Activated T-helper 9 cell treated with anti-CD3 and anti-CD28 coated beads, Interleukin-2, amount 50 U/mL, for 16 hours (primary cell): ENCODE results near the gene HOXC4.

ENCODE experiments used
- DNase-seq: peaks from one replicate; pipeline ENCODE4 v3.0.0-alpha.2; 2020; ENCODE audit warnings: low read depth

Gene HOXC4

DNA sequence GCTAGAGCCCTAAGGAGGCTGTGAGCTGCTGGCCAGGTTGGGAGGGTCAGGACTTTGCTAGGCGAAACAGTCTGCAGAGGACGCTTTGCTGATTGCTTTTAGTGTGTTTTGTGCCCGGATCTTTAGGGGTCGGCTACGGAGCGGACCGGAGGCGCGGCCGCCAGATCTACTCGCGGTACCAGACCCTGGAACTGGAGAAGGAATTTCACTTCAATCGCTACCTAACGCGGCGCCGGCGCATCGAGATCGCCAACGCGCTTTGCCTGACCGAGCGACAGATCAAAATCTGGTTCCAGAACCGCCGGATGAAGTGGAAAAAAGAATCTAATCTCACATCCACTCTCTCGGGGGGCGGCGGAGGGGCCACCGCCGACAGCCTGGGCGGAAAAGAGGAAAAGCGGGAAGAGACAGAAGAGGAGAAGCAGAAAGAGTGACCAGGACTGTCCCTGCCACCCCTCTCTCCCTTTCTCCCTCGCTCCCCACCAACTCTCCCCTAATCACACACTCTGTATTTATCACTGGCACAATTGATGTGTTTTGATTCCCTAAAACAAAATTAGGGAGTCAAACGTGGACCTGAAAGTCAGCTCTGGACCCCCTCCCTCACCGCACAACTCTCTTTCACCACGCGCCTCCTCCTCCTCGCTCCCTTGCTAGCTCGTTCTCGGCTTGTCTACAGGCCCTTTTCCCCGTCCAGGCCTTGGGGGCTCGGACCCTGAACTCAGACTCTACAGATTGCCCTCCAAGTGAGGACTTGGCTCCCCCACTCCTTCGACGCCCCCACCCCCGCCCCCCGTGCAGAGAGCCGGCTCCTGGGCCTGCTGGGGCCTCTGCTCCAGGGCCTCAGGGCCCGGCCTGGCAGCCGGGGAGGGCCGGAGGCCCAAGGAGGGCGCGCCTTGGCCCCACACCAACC lies 23.9 kb upstream of the HOXC4 start:
- DNase-seq: no peak

DNA sequence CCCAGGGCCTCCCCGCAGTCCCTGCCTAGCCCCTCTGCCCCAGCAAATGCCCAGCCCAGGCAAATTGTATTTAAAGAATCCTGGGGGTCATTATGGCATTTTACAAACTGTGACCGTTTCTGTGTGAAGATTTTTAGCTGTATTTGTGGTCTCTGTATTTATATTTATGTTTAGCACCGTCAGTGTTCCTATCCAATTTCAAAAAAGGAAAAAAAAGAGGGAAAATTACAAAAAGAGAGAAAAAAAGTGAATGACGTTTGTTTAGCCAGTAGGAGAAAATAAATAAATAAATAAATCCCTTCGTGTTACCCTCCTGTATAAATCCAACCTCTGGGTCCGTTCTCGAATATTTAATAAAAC lies 23.2 kb upstream of the HOXC4 start:
- no peak for DNase-seq

DNA sequence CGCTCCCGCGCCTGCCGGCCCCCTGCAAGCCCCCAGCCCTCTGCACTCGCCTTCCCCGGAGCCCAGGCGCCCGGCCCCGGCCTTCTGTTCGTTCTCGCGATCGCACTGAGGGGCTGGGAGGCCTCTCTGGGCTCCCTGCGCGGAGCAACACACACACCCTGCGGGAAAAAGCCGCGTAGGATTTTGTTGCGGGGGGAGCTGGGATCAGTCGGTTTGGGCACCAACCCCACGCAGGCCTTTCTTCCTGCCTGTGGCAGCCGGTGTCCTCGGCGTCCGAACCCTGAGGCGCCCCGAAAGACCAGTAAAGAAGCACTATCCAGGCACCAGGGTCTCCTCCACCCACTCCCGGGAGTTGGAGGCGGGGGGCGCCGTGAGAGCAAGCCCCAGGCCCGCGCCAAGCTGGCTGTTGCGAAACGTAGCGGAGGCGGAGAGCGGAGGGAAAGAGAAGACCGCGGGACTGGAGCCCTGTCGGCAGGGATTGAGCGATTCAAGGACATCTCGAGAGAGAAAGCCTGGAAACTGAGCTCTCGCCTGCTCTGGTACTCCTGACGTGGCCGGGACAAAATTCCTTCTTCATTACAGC lies 22.7 kb upstream of the HOXC4 start:
- no peak for DNase-seq

DNA sequence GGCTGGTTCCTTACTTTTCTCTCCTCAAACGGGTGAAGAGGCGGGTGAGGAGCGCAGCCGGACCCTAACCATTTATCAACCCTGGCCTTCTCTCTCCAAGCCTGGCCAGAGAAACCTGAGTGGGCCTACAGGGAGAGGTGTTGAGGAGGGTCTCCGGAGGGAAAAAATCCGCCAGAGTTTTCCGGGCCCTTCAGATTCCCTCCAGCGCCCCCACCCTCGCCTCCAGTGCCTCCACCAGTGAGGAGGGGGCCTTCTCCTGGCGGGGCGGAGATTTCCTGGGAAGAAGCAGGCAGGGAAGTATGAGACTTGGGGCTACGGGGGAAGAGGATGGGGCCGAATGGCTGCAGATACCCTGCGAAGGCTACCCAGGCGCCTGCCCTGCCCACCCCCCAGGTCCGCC lies 22.2 kb upstream of the HOXC4 start:
- no peak for DNase-seq

DNA sequence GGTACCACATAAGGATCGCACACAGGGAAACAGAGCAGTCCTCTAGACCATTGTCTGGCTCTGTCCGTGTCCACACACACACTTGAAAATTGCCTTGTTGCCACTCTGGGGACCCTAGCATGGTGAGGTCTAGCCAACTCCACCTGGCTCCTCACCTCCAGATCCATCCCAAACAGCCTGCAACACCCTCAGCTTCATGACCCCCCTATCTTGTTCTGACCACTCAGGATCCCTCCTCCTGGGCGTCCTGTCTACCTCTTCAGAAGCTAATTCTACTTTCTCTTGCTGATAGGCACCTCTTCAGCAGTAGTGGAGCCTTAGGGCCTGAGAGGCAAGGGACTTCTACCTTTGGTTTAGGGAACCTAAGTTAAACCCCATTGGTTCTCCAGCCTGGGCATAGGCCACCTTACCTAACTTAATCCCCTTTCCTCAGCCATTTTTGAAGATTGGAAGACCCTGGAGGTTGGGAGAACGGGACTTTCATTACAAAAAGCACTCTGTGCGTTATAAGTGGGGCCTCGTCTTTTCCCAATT lies 21.5 kb upstream of the HOXC4 start:
- no peak for DNase-seq

DNA sequence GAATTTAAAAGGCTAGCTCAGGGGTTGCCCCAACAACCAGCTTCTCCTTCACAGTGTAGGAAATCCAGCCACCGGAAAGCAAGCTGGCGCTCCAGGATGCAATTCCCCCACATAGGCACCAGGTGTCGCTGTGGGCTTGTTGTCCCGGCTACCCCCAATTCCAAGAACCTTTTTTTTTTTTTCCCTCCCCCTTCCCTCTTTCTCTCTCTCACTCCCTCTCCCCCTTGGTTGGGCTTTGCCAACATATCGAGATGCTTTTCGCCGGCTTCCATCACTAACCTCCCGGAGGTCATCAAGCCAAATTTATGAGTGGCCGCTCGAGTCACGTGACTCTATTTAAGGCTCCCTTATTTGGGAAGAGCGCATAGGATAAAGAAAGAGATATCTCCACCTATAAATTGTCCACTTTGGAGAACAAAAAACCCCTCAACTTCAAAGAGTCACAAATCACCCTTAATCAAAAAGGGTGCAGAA lies 21.0 kb upstream of the HOXC4 start, which contains the start of gene HOXC5:
Gene HOXC5, plus strand, starts transcription at position 424 of the 474 bp plus-strand sequence. CDS start 73 bp downstream, outside the sequence.
- peak; percentile 23 for DNase-seq

DNA sequence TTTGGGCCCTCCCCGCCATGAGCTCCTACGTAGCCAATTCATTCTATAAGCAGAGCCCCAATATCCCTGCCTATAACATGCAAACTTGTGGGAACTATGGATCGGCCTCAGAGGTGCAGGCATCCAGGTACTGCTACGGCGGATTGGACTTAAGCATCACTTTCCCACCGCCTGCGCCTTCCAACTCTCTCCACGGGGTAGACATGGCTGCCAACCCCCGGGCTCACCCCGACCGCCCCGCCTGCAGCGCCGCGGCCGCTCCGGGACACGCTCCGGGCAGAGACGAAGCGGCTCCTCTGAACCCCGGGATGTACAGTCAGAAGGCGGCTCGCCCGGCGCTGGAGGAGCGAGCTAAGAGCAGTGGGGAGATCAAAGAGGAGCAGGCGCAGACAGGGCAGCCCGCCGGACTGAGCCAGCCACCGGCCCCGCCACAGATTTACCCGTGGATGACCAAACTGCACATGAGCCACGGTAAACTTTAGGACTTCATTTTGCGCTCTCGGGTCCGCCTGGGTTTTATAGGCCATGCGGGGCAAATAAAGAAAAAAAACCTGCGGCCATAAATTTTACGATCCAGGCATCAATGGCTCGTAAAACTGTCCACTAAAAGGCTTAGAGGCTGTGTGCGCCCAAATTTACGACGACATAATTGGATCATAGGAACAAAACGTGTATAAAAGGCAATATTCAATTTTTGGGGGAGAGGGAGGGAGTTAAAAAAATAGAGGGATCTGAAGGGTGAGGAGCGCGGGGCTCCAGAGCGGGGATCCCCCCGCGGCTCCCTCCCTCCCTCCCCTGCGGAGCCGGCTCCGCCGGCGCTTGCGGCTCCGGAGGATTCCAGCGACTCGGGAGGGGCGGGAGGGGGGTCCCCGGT lies 20.3 kb upstream of the HOXC4 start:
- no peak for DNase-seq

DNA sequence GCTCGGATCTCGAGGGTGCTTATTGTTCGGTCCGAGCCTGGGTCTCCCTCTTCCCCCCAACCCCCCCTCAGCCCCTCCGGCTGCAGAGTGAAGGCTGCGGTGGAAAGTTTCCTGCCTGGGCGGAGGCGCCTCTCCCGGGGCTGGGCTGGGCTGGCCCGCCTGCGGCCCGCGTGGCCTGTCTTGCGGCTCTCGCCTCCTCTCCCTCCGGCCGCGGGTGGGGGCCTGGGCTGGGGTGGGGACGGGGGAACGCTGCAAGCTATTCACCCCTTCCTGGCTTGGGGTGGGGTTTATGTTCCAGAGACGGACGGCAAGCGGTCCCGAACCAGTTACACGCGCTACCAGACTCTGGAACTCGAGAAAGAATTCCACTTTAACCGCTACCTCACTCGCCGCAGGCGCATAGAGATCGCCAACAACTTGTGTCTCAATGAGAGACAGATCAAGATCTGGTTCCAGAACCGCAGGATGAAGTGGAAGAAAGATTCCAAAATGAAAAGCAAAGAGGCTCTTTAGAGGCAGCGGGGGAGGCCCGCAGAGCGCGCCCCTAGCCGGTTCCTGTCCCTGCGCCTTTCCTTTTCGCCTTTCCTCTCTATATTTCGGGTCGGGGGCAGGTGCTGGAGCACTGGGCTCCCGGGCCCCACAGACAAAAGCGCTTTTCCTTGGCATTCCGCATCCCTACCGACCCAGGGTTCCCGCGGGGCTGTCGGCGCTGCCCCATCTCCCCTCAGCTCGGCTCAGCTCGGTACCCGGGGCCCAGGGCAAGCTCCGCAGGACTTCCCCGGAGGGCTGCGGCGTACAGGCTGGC lies 19.5 kb upstream of the HOXC4 start:
- DNase-seq: no peak

DNA sequence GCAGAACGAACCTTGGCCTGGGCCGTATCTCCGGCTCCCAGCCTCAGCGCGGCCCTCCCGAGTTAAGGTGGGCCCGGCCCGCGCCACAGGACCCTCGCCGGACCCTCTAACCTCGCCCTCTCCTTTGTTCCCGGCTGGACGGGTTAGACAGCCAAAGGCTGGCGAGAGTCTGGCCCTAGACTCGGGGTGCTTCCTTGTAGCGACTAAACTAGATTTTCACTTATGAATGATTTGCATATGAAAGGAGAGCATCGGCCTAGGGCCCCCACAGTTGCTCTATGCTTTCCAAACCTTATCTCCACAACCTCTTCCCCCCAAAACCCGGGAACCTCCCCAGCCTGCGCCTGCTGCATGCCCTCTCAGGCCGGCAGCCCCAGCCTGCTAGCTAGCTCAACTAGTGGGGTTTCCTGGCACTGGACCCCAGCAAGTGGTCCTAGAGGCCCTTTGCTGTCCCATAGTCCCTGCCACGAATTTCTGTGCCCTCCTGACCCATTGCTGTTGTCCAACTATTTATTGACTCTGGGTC lies 18.8 kb upstream of the HOXC4 start:
- DNase-seq: no peak

DNA sequence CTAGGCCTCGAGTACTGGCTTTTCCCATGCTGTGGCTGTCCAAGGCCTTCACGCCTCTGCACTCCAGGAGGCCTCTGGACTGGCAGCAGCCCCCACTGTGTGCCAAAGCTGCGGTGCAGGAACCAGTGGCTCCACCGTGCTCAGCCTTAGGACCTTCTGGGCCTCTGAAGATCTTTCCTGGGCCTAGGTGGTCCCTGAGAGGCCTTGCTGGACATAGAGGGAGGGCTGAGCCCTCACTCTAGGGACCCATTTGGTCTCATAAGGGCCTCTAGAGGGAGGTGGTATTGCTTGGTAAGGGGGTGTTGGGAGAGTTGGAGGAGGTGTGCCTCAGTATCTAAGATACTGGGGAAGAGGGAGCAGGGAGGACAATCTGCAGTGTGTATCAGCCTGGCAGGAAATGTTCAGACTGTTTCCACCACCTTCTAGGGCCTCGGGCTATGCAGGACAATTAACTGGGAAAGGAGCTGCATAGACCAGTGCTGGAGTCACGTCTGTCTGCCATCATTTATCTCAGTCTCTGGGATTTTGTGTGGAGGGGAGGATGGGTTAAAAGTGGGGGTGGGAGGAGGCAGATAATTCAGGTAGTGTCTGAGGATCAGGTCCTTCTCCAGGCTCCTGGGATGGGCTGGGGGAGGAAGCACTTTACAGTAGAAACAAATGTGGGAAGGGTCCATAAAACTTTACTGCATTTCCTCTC lies 17.9 kb upstream of the HOXC4 start:
- no peak for DNase-seq

DNA sequence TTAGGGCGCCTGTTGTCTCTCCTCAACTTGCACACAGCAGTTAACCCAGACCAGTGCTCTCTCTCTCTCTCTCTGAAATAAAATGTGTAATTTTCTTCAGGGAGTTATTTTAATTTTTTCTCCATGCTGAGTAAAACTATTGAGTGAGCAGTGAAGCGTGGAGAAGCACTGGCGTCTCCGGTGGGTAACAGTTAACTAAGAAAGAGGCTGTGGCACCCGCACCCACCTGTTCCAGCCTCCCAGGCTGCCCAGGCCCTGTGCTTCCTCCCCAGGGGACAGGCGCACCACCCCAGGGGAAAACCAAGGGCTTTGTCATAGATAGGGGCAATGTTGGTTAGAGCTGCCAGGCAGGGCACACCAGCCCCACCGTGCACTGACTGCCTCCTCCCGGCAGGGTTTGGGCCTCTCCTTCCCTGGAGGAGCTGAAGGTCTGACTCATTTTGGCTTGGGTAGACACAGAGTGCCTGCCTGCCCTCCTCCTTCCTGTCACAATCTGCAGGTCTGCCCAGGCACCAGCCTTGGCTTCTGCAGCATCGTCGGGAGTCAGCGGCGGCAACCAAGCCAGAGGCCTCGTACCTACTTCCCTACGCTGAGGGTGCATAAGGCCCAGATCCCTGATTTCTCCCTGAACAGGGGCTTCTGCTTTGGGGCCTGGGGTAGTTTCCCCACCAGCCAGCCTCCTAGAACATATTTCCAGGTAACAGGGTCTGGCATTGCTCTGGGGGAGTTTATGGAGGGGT lies 16.8 kb upstream of the HOXC4 start:
- DNase-seq: no peak

DNA sequence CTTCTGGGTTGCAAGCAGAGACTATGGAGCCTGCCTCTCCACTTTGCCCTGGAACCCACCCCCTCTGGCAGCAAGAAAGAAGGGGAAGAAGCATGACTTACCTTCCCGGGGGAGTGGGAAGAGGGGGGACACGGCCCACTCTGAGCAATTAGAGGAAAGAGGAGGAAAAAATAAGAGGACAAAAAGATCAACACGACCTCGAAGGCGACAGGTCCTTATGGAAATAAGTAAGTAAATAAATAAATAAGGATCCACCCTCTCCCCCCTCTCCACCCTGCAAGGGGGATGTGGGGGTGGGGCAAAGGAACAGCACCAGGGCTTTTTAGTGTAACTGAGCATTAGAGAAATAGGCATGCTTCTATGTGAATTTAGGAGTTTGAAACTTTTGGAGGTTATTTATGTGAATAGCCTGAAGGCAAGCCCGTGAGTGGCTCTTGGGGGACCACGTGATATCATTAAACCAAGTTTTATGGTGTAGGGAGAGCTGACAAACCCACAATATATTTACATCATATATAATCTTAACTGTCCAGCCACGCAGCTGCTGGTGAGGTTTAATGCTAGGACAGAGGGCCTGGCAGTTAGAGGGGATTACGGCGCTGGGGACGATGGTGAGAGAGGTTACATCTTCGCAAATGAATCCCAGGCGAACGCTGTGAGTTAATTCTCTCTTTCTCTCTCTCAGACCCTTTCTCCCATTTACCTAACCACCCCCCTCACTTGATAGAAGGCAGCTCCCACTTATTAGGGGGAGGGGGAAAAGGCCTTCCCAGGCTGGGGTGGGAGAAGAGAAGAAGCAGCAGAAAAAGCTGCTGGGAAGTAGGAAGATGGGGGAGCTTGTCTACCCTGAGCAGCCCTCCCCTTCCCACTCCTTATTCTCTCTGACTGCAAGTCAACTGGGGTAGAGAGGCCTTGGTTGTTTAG lies 16.0 kb upstream of the HOXC4 start:
- DNase-seq: no peak

DNA sequence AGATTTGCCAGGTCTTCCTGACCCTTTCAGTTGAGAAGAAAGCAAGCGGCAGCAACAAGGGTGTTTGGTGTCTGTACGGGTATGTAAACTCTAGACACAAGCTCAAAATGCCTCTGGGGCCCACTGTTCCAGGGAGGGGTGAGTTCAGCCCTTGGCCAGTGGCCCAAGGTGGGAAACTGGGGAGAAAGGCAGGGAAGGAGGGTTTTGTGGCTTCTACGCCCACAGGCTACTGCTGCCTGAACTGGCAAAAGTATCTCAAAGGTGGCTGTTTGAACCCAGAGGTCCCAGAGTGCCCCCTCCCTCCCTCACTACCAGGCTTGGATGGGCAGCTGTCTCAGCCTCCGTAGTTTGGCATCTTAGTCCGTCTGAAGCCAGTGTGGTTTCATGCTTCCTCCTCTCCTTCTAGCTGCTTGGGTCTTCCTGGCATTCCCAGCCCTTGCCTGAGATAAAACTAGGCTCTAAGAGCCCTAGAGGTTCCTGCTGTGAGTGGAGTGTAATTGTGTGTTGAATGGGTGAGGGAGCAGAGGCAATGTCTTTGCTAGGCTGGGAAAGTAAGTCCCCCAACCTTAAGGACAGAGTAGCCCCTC lies 15.3 kb upstream of the HOXC4 start:
- DNase-seq: no peak

DNA sequence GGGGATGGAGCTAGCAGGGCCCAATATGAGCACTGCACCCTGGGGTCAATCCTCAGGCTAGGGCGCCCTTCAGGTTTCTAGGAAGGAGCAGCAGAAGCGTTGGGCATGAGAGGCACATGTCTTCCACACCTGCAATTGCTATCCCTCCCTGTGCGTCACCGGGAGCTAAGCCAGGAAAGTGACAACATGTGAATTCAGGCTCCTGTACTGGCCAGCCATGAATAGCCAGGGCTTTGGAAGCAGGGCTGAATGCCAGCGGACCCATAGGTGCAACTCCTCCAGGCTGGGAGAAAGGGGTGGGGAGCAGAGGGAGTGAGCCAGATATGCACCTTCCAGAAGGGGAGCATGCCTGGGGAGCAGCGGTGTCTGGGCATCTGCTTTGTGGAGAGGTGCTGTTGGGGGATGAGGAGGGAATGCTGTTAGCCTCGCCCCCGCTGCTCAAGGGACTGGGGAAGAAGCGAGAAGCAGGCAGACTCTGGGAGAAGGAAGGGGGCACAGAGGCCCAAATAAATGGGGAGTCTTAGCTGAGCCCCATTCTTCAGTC lies 14.7 kb upstream of the HOXC4 start:
- no peak for DNase-seq

DNA sequence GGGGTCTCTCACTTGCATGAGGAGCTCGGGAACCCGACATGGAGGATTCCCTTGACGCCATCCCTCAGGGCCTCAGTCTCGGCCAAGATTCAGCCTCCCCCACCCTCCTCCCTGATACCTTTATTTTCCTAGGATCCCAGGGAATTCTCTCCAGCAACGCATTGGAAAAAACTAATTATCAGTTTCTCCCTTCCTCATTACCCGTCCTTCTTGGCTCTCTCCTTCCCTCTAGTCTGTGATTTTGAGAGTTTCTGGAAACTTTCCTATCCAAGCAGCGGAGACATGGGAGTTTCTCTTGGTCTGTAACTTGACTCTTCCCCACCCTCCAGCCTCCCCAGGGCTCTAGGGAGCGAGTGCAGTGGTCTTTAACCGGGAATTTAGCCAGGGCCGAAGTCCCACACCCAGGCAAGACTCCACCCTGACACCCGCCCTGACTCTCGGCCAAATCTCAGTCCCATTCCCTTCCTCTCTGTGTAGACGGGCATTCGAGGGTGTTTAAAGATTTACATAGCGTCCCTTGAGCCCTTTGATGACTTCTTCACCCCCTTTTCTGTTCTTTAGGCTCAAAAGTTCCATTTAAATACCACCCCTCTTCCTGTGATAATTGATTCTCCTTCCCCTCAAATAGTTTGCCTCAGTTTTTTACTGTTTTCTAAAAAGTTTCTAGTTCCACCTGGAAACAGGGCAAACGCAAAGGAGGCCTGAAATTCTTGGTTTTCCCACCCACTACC lies 14.1 kb upstream of the HOXC4 start:
- DNase-seq: no peak

DNA sequence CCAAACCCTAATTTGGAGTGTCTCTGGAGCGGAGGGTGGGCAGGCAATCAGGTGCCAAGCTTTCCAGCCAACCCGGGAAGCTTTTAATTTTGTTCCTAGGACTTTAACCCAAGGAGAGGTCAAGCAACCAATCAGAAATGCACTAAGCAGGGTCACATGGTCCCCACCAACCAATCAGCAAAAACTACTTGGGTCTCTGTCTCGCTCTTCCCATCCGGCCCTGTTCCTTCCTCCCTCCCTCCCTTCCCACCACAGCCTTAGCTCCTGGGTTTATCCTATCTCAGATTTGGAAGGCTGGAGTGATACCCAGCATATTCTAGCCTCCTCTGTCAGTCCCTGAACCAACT lies 13.5 kb upstream of the HOXC4 start:
- no peak for DNase-seq

DNA sequence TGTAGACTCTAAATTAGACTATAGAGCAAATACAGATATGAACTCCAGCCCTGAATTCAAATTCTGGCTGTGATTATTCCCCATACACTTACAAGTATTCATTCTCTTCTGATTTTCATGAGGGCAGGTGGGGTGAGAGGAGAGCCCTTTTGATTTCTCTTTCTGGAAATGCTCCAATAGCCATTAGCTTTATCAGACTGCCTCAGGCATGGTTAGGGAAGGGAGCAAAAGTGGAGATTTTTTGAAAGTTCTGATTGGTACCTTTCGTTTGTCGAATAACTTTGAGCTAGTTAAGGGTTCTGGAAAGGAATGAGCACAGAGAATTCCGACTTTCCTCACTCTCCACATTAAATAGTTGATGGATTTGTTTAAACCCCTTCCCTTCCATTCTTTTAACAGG lies 13.0 kb upstream of the HOXC4 start:
- no peak for DNase-seq
